Activated B cell treated with CpG ODN at 0.5 μM for 24 hours (primary cell): Measurements from ENCODE around the gene OTULINL. TPM values are rescaled to one million over a fixed set of nuclear protein-coding genes. Genes with fewer than 3 reads are reported as not detected.

Source experiments
- ATAC-seq: fragments of 200-7000 bp; cut with Tn5 transposase; one replicate; pipeline ENCODE4 v1.10.0; 2021; ENCODE audit warnings: low read depth, mild to moderate bottlenecking, moderate library complexity
- CTCF ChIA-PET: fragments of 350-600 bp; sonication (Branson Sonifier 250); formaldehyde crosslinking; loops from one replicate; lab custom pipeline; 2021; ENCODE audit warnings: antibody characterized with exemption; lab: Charles Lee
- POLR2A ChIA-PET: fragments of 350-600 bp; sonication (Branson Sonifier 250); formaldehyde crosslinking; loops from one replicate; lab custom pipeline; 2021; ENCODE audit warnings: antibody characterized with exemption; lab: Charles Lee
- DNase-seq: peaks from one replicate; pipeline ENCODE4 v3.0.0; 2022
- H3K27ac Mint-ChIP-seq: one replicate; pipeline ENCODE4 v1.8.0; 2020; ENCODE audit warnings: mixed read lengths
- H3K27me3 Mint-ChIP-seq: one replicate; pipeline ENCODE4 v1.8.0; 2021; ENCODE audit warnings: mixed read lengths
- H3K36me3 Mint-ChIP-seq: one replicate; pipeline ENCODE4 v1.8.0; 2021; ENCODE audit warnings: low read depth, mixed read lengths
- H3K4me1 Mint-ChIP-seq: one replicate; pipeline ENCODE4 v1.8.0; 2021; ENCODE audit warnings: mixed read lengths
- H3K4me3 Mint-ChIP-seq: one replicate; pipeline ENCODE4 v1.8.0; 2020; ENCODE audit warnings: mild to moderate bottlenecking, mixed read lengths
- H3K9me3 Mint-ChIP-seq: one replicate; pipeline ENCODE4 v1.8.0; 2020; ENCODE audit warnings: mixed read lengths
- CTCF ChIP-seq: fragments of 200-600 bp; IDR thresholded peaks from one replicate; pipeline ENCODE4 v1.8.0; 2022; ENCODE audit warnings: antibody characterized with exemption, mild to moderate bottlenecking
- intact Hi-C: fragments of 100-400 bp; cut with micrococcal nuclease; formaldehyde crosslinking; loops from one replicate; pipeline ENCODE4 v1.15.1; 2024
- total RNA-seq: library from RNA; stranded (reverse); gene quantifications from 2 replicates; pipeline ENCODE4 v1.2.3, GENCODE V29; 2022

Gene OTULINL
- total RNA-seq, 1 donor from 2014 or later, result 0.69 TPM

- no peak for TF ChIP-seq CTCF
- Mint-ChIP-seq H3K4me1 (peaks cover 2% of the 10 kb centered on the region), H3K36me3 (no peaks in the 10 kb centered on the region), H3K4me3 (no peak overlapping the region), H3K27ac (no peak overlapping the region), H3K9me3 (peaks cover 5% of the 10 kb centered on the region), H3K27me3 (peaks cover 17% of the 10 kb centered on the region)
- intact Hi-C loops, result no loop called here
- ChIA-PET POLR2A (no interaction called here), CTCF (no interaction called here)
- ATAC-seq (no peak), DNase-seq (no peak)
Measured at GRCh38 chr5:14574891-14575508, 6.6 kb upstream of the OTULINL start.

GRCh38 chr5:14576206-14576605 lies 5.4 kb upstream of the OTULINL start:
- Mint-ChIP-seq H3K27ac (no peak overlapping the region), H3K4me1 (peaks cover 3% of the 10 kb centered on the region), H3K9me3 (peaks cover 5% of the 10 kb centered on the region), H3K27me3 (peaks cover 22% of the 10 kb centered on the region), H3K36me3 (no peaks in the 10 kb centered on the region), H3K4me3 (no peak overlapping the region)
- ChIA-PET POLR2A (no interaction called here), CTCF (no interaction called here)
- TF ChIP-seq CTCF, result no peak
- no peak for DNase-seq
- no peak for ATAC-seq
- intact Hi-C loops, result no loop called here

GRCh38 chr5:14577079-14577725 lies 4.4 kb upstream of the OTULINL start:
- no peak overlapping the region for H3K27ac Mint-ChIP-seq
- H3K4me1 Mint-ChIP-seq, result peaks cover 5% of the 10 kb centered on the region
- no peak for ATAC-seq
- peaks cover 5% of the 10 kb centered on the region for H3K9me3 Mint-ChIP-seq
- CTCF ChIA-PET, result no interaction called here
- intact Hi-C loops, result no loop called here
- no peaks in the 10 kb centered on the region for H3K36me3 Mint-ChIP-seq
- DNase-seq, result no peak
- peaks cover 22% of the 10 kb centered on the region for H3K27me3 Mint-ChIP-seq
- POLR2A ChIA-PET, result no interaction called here
- no peak for TF ChIP-seq CTCF
- no peak overlapping the region for H3K4me3 Mint-ChIP-seq

- H3K27me3 Mint-ChIP-seq, result peaks cover 25% of the 10 kb centered on the region
- H3K36me3 Mint-ChIP-seq, result no peaks in the 10 kb centered on the region
- TF ChIP-seq CTCF, result no peak
- ATAC-seq (no peak), DNase-seq (no peak)
- intact Hi-C loops, result no loop called here
- POLR2A ChIA-PET, result no interaction called here
- CTCF ChIA-PET, result no interaction called here
- no peak overlapping the region for H3K4me3 Mint-ChIP-seq
- no peak overlapping the region for H3K27ac Mint-ChIP-seq
- H3K4me1 Mint-ChIP-seq, result peaks cover 5% of the 10 kb centered on the region
- no peaks in the 10 kb centered on the region for H3K9me3 Mint-ChIP-seq
Measured at GRCh38 chr5:14577971-14578370, 3.6 kb upstream of the OTULINL start.

GRCh38 chr5:14579246-14579645 lies 2.3 kb upstream of the OTULINL start:
- H3K27ac Mint-ChIP-seq, result no peak overlapping the region
- TF ChIP-seq CTCF, result no peak
- peaks cover 5% of the 10 kb centered on the region for H3K4me1 Mint-ChIP-seq
- ChIA-PET POLR2A (no interaction called here), CTCF (no interaction called here)
- ATAC-seq (no peak), DNase-seq (no peak)
- H3K27me3 Mint-ChIP-seq, result peaks cover 27% of the 10 kb centered on the region
- intact Hi-C loops, result no loop called here
- H3K4me3 Mint-ChIP-seq, result no peak overlapping the region
- H3K36me3 Mint-ChIP-seq, result no peaks in the 10 kb centered on the region
- H3K9me3 Mint-ChIP-seq, result no peaks in the 10 kb centered on the region
